GM23248 (cell line): Measurements from ENCODE around the gene RABGAP1L. TPM values are rescaled to one million over a fixed set of nuclear protein-coding genes. Genes with fewer than 3 reads are reported as not detected.

Experiments used
- DNase-seq: peaks from one replicate; pipeline ENCODE4 v3.0.0-alpha.2; 2015
- H2AFZ ChIP-seq: fragments of 200-600 bp; sonication (generic); 2 replicates; pipeline ENCODE4 v1.6.1; 2016; ENCODE audit warnings: antibody characterized with exemption
- H3F3A ChIP-seq: fragments of 200-600 bp; sonication (generic); 2 replicates; pipeline ENCODE4 v1.6.1; 2016; ENCODE audit warnings: mild to moderate bottlenecking, antibody characterized with exemption, mixed run types; ENCODE audit not compliant: insufficient read depth
- H3K27ac ChIP-seq: fragments of 200-600 bp; sonication (generic); 2 replicates; pipeline ENCODE4 v1.5.1; 2016; ENCODE audit warnings: mild to moderate bottlenecking
- H3K27me3 ChIP-seq: fragments of 200-600 bp; sonication (generic); replicated peaks from 2 replicates; pipeline ENCODE4 v1.6.1; 2016; ENCODE audit warnings: mild to moderate bottlenecking; ENCODE audit not compliant: insufficient read depth
- H3K36me3 ChIP-seq: fragments of 200-600 bp; sonication (generic); 2 replicates; pipeline ENCODE4 v1.6.1; 2016; ENCODE audit warnings: low read depth, mild to moderate bottlenecking
- H3K4me1 ChIP-seq: fragments of 200-600 bp; sonication (generic); 2 replicates; pipeline ENCODE4 v1.6.1; 2016; ENCODE audit warnings: mild to moderate bottlenecking; ENCODE audit not compliant: insufficient read depth
- H3K4me2 ChIP-seq: fragments of 200-600 bp; sonication (generic); one replicate; pipeline ENCODE4 v1.6.1; 2016; ENCODE audit warnings: mild to moderate bottlenecking; ENCODE audit not compliant: unreplicated experiment
- H3K4me3 ChIP-seq: fragments of 200-600 bp; sonication (generic); 2 replicates; pipeline ENCODE4 v1.5.1; 2016; ENCODE audit warnings: mild to moderate bottlenecking
- H3K79me2 ChIP-seq: fragments of 200-600 bp; sonication (generic); 2 replicates; pipeline ENCODE4 v1.6.1; 2016; ENCODE audit warnings: mild to moderate bottlenecking; ENCODE audit not compliant: insufficient read depth
- H3K9ac ChIP-seq: fragments of 200-600 bp; sonication (generic); 2 replicates; pipeline ENCODE4 v1.6.1; 2016; ENCODE audit warnings: mild to moderate bottlenecking
- H3K9me2 ChIP-seq: fragments of 200-600 bp; sonication (generic); 2 replicates; pipeline ENCODE4 v1.6.1; 2016; ENCODE audit warnings: mixed run types, mild to moderate bottlenecking, moderate library complexity; ENCODE audit not compliant: insufficient read depth
- H3K9me3 ChIP-seq: fragments of 200-600 bp; sonication (generic); one replicate; pipeline ENCODE4 v1.6.1; 2017; ENCODE audit warnings: low read depth
- H4K20me1 ChIP-seq: fragments of 200-600 bp; sonication (generic); 2 replicates; pipeline ENCODE4 v1.6.0; 2016; ENCODE audit not compliant: insufficient read depth
- EZH2 ChIP-seq: fragments of 200-600 bp; sonication (generic); IDR thresholded peaks from 2 replicates; pipeline ENCODE4 v1.6.1; 2018; ENCODE audit warnings: antibody characterized with exemption, mild to moderate bottlenecking; ENCODE audit not compliant: insufficient read depth, poor library complexity, severe bottlenecking
- EZH2phosphoT487 ChIP-seq: fragments of 200-600 bp; sonication (generic); IDR thresholded peaks from 2 replicates; pipeline ENCODE4 v1.6.1; 2018; ENCODE audit warnings: antibody characterized with exemption, moderate library complexity, mild to moderate bottlenecking, low read depth; ENCODE audit not compliant: insufficient read depth
- WGBS, 2 experiments: methylation state at CpG; one replicate each; pipeline ENCODE4 v1.1.6; 2015 to 2017; ENCODE audit warnings: low lambda C conversion rate in 2 of 2, low coverage in 1 of 2; ENCODE audit errors: missing lambda C conversion rate in 2 of 2; 5-methylcytosine and 5-hydroxymethylcytosine counted together
- in situ Hi-C: fragments of 300-500 bp; cut with MboI; formaldehyde crosslinking; loops from 2 replicates; pipeline ENCODE4 v1.15.0; 2020
- polyA plus RNA-seq: library from polyadenylated mRNA; unstranded; fragments of >200 nt; fragmentation: Nextera tagmentation; extraction: Ambion mirVana; gene quantifications from 2 replicates; pipeline ENCODE4 v1.2.1, GENCODE V29; 2016
- total RNA-seq: library from RNA; depleted of rRNA; stranded (reverse); fragments of >200 nt; shearing (Covaris generic); gene quantifications from 2 replicates; pipeline ENCODE4 v1.2.3, GENCODE V29; 2014

Gene RABGAP1L
- total and polyA plus RNA-seq, 2 experiments from 2014 or later: 13.7 to 21.6 TPM

GRCh38 chr1:174726167-174726879, 567.0 kb downstream of the RABGAP1L start:
- H3K36me3 ChIP-seq: no peaks in the 10 kb centered on the region
- H3K9me3 ChIP-seq: no peaks in the 10 kb centered on the region
- H3K4me3 ChIP-seq: no peak overlapping the region
- H4K20me1 ChIP-seq: no peaks in the 10 kb centered on the region
- no peaks in the 10 kb centered on the region for H3K27me3 ChIP-seq
- no peaks in the 10 kb centered on the region for H3K79me2 ChIP-seq
- peak; percentile 67 for DNase-seq
- no peaks in the 10 kb centered on the region for H3K9me2 ChIP-seq
- no peak overlapping the region for H3K9ac ChIP-seq
- no peak overlapping the region for H2AFZ ChIP-seq
- 29 to 40% methylated on average over 2 of the region's 2 CpGs for WGBS, 2 experiments
- in situ Hi-C loops: no loop called here
- no peak overlapping the region for H3K4me2 ChIP-seq
- TF ChIP-seq EZH2phosphoT487 (no peak), EZH2 (no peak)
- H3K27ac ChIP-seq: no peak overlapping the region
- no peaks in the 10 kb centered on the region for H3F3A ChIP-seq
- H3K4me1 ChIP-seq: peaks cover 9% of the 10 kb centered on the region; the same call in 1 of the 2 replicates

- in situ Hi-C loops: no loop called here
- no peaks in the 10 kb centered on the region for H3F3A ChIP-seq
- H4K20me1 ChIP-seq: no peaks in the 10 kb centered on the region
- no peak for TF ChIP-seq EZH2phosphoT487
- TF ChIP-seq EZH2: no peak
- no peak overlapping the region for H3K4me2 ChIP-seq
- H3K4me1 ChIP-seq: peaks cover 9% of the 10 kb centered on the region; the same call in 1 of the 2 replicates
- 0 out of 2 replicates have a peak overlapping the region, but pooled peaks have one; percentile 5 for H3K9ac ChIP-seq
- no peaks in the 10 kb centered on the region for H3K79me2 ChIP-seq
- no peaks in the 10 kb centered on the region for H3K36me3 ChIP-seq
- DNase-seq: no peak
- no peak overlapping the region for H3K27ac ChIP-seq
- no peak overlapping the region for H2AFZ ChIP-seq
- H3K4me3 ChIP-seq: no peak overlapping the region
- no peaks in the 10 kb centered on the region for H3K9me2 ChIP-seq
- WGBS, 2 experiments: 85 to 88% methylated on average over 4 of the region's 4 CpGs
- no peaks in the 10 kb centered on the region for H3K9me3 ChIP-seq
- no peaks in the 10 kb centered on the region for H3K27me3 ChIP-seq
These were observed 567.7 kb downstream of the RABGAP1L start for GRCh38 chr1:174726880-174727585.

GRCh38 chr1:174734270-174734669, 575.0 kb downstream of the RABGAP1L start:
- in situ Hi-C loops: no loop called here
- Histone ChIP-seq H3K27ac (no peak overlapping the region), H4K20me1 (no peaks in the 10 kb centered on the region), H3K9ac (no peak overlapping the region), H3K79me2 (no peaks in the 10 kb centered on the region), H3K9me3 (no peaks in the 10 kb centered on the region), H2AFZ (no peak overlapping the region), H3F3A (no peaks in the 10 kb centered on the region), H3K36me3 (no peaks in the 10 kb centered on the region), H3K4me2 (no peak overlapping the region), H3K27me3 (no peaks in the 10 kb centered on the region), H3K4me3 (no peak overlapping the region), H3K4me1 (no peaks in the 10 kb centered on the region), H3K9me2 (no peaks in the 10 kb centered on the region)
- DNase-seq: no peak
- 73 to 83% methylated on average over 2 of the region's 2 CpGs for WGBS, 2 experiments
- TF ChIP-seq EZH2phosphoT487 (no peak), EZH2 (no peak)

GRCh38 chr1:174736831-174737230, 577.5 kb downstream of the RABGAP1L start:
- Histone ChIP-seq H3F3A (no peaks in the 10 kb centered on the region), H2AFZ (no peak overlapping the region), H3K9me2 (no peaks in the 10 kb centered on the region), H3K9me3 (no peaks in the 10 kb centered on the region), H4K20me1 (no peaks in the 10 kb centered on the region), H3K36me3 (no peaks in the 10 kb centered on the region), H3K9ac (no peak overlapping the region), H3K27ac (no peak overlapping the region), H3K79me2 (no peaks in the 10 kb centered on the region), H3K4me2 (no peak overlapping the region), H3K4me3 (no peak overlapping the region), H3K4me1 (peaks cover 7% of the 10 kb centered on the region; the same call in 1 of the 2 replicates), H3K27me3 (no peaks in the 10 kb centered on the region)
- in situ Hi-C loops: no loop called here
- DNase-seq: no peak
- TF ChIP-seq EZH2phosphoT487 (no peak), EZH2 (no peak)
- 77 to 83% methylated on average over 2 of the region's 2 CpGs for whole genome bisulfite sequencing, 2 experiments
